Stomach (tissue), 4 donors: ENCODE measurements around the gene TMEM132D.

ENCODE experiments used
- CTCF ChIP-seq, 7 experiments: fragments of 450-650 bp in 4 of 7; fragments of 200-600 bp in 3 of 7; sonication (generic) in 3 of 7; IDR thresholded peaks; one replicate each; pipeline ENCODE4 v1.5.1; 2016 to 2019; ENCODE audit warnings: antibody characterized with exemption in 7 of 7, control low read depth in 2 of 7, mild to moderate bottlenecking in 1 of 7
- POLR2AphosphoS5 ChIP-seq, 3 donors: sonication (generic); formaldehyde crosslinking; IDR thresholded peaks; one replicate each; pipeline ENCODE4 v1.6.1; 2016; ENCODE audit warnings: antibody characterized with exemption in 3 of 3

- TF ChIP-seq CTCF (IDR thresholded peaks at IDR 0.05), result no peak
- no peak for TF ChIP-seq POLR2AphosphoS5 (IDR thresholded peaks at IDR 0.05)
Measured at GRCh38 chr12:129404556-129404955, 499.3 kb downstream of the TMEM132D start.
